ENCODE measurements around the gene ARMC10.
A peak's percentile ranks its signal among the peaks of the same experiment; 100 is the strongest.
"Not testable (repeated sequence)": the region's sequence is repeated elsewhere in the genome, so short reads cannot be mapped to it uniquely, and the experiment has no call there.

The ARMC10 gene

DNA sequence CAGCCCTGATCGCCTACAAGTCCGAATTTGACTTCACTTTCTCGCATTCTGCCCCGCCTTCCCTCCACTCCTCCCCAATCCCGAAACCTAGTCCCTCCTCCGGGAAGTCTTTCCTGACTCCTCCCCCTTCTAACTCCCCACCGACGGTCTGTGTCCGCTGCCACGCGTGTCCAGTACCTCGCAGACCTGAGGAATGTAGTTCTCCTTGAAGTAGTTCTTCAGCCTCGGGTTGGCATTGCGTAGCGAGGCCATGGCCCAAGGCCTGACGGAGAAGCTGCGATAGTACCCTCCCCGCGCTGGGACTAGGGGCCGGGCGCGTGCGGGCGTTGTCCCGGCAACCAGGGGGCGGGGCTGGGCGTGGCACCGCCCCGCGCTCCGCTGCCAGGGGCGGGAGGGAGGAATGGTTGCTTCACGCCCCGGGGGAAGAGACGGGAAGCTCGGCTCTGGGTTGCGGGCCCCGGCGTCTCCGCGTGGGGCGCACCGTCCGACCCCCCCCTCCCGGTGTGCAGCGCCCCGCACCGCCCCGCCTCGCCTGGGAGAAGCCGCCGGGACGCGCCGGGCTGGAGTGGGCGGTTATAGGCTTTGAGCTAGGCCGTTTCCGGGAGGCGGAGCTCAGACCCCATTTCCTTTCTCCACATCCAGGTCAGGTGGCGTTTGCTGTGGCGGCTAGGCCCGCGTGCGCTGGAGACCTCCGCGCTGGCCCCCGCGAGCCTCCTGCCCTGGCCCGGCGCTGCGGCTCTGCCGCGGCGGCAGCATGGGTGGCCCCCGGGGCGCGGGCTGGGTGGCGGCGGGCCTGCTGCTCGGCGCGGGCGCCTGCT is at the start of gene ARMC10, which contains the start of gene FBXL13:
Gene ARMC10 (plus strand): TSS at position 622 of the 818 bp plus-strand sequence. CDS start 133 bp downstream, at position 755.
Gene FBXL13 (minus strand): TSS at position 278 of the 818 bp plus-strand sequence.
- in situ Hi-C loops (cut with MboI; ENCODE audit: low pct_unique_long_range_greater_than_20kb, low sequenced_read_pairs): loop anchor here (25.0 kb wide), 1 partner anchor 312 kb away; no protein-coding TSS in a partner anchor
- peak; percentile 96 for DNase-seq

DNA sequence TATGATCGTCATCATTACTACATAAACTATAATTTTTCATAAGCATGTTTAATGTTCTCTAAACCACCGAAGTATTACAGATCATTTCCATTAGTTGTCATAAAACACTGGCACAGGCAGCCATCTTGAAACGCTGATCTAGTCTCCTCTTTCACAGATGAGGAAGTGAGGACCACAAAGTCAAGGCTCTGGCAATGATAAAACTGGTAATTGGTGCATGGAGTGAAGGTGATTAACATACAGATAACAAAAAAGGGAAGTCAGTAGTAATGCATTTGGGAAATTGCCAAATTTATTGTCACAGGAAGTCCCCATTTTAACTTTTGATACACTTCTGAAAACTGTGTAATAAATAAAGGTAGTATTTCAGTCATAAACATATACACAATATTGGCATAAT is 49.6 kb upstream of the ARMC10 start:
- in situ Hi-C loops (cut with MboI; ENCODE audit: low pct_unique_long_range_greater_than_20kb, low sequenced_read_pairs): no loop called here
- DNase-seq: peak; percentile 95

DNA sequence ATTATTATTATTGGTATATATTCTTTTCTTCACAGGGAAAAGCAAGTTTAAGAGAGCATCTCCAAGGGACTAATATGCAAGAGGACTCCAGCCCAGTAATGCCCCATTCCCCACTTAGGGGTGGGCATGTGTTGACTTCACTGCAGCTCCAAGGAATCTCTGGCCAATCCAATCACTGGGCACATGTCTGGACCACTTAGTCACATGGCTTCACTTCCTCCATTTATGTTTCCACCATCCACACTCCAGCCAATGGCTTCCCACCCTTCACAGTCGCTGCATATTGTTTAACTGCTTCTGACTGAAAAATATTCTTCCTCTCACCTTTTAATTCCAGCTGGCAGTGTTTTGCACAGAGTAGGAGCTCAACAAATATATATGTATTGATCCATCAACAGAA is 43.9 kb upstream of the ARMC10 start:
- no peak for DNase-seq
- in situ Hi-C loops (cut with MboI; ENCODE audit: low pct_unique_long_range_greater_than_20kb, low sequenced_read_pairs): no loop called here

DNA sequence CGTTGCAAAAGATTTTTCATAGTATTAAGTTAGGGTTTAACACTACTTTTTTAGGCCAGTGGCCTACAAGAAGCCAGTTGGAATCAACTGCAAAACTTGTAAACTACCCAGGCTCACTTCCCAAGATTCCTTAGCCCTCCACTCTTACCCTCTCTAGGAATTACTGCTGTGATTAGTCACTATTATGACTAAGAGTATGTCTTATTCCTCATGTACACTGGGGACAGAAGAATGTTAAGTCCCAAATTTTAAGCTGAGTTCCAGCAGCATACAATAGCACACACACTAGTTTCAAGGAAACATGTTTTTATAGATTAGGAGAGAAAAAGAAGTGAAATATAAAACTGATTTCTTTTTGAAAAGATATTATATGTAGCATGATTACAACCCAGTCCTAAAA is 43.2 kb upstream of the ARMC10 start:
- in situ Hi-C loops (cut with MboI; ENCODE audit: low pct_unique_long_range_greater_than_20kb, low sequenced_read_pairs): no loop called here
- DNase-seq: no peak

DNA sequence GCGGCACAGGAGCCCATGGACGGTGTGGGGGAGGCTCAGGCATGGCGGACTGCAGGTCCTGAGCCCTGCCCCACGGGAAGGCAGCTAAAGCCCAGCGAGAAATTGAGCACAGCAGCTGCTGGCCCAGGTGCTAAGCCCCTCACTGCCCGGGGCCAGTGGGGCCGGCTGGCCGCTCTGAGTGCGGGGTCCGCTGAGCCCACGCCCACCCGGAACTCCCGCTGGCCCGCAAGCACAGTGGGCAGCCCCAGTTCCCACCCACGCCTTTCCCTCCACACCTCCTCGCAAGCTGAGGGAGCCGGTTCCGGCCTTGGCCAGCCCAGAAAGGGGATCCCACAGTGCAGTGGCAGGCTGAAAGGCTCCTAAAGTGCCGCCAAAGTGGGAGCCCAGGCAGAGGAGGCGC is 40.6 kb upstream of the ARMC10 start:
- in situ Hi-C loops (cut with MboI; ENCODE audit: low pct_unique_long_range_greater_than_20kb, low sequenced_read_pairs); DNase-seq: not testable (repeated sequence)

DNA sequence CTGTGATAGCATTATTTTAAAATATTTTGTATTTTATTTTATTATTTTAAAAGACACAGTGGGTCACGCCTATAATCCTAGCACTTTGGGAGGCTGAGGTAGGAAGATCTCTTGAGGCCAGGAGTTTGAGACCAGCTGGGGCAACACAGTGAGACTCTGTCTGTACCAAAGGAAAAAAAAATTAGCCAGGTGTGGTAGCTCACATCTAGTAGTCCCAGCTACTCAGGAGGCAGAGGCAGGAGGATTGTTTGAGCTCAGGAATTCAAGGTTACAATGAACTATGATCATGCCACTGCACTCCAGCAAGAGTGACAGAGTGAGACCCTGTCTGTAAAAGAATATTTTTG is 37.5 kb upstream of the ARMC10 start:
- DNase-seq: no peak

DNA sequence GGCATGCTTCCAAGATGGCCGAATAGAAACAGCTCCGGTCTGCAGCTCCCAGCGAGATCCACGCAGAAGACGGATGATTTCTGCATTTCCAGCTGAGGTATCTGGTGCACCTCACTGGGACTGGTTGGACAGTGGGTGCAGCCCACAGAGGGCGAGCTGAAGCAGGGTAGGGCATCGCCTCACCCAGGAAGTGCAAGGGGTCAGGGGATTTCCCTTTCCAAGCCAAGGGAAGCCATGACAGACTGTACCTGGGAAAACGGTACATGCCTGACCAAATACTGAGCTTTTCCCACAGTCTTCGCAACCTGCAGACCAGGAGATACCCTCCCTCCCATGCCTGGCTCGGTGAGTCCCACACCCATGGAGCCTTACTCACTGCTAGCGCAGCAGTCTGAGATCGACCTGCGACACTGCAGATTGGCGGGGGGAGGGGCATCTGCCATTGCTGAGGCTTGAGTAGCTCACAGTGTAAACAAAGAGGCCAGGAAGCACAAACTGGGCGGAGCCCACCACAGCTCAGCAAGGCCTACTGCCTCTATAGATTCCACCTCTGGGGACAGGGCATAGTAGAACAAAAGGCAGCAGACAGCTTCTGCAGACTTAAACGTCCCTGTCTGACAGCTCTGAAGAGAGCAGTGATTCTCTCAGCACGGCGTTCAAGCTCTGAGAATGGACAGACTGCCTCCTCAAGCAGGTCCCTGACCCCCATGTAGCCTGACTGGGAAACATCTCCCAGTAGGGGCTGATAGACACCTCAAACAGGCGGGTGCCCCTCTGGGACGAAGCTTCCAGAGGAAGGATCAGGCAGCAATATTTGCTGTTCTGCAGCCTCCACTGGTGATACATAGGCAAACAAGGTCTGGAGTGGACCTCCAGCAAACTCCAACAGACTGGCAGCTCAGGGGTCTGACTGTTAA is 36.9 kb upstream of the ARMC10 start:
- in situ Hi-C loops (cut with MboI; ENCODE audit: low pct_unique_long_range_greater_than_20kb, low sequenced_read_pairs); DNase-seq: not testable (repeated sequence)

More for the DNA sequence above, 37.5 kb upstream of the ARMC10 start:
- in situ Hi-C loops (cut with MboI; ENCODE audit: low pct_unique_long_range_greater_than_20kb, low sequenced_read_pairs): no loop called here

DNA sequence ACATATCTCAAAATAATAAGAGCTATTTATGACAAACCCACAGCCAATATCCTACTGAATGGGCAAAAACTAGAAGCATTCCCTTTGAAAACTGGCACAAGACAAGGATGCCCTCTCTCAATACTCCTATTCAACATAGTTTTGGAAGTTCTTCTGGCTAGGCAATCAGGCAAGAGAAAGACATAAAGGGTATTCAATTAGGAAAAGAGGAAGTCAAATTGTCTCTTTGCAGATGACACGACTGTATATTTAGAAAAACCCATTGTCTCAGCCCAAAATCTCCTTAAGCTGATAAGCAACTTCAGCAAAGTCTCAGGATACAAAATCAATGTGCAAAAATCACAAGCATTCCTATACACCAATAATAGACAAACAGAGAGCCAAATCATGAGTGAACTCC is 33.1 kb upstream of the ARMC10 start:
- DNase-seq; in situ Hi-C loops (cut with MboI; ENCODE audit: low pct_unique_long_range_greater_than_20kb, low sequenced_read_pairs): not testable (repeated sequence)

DNA sequence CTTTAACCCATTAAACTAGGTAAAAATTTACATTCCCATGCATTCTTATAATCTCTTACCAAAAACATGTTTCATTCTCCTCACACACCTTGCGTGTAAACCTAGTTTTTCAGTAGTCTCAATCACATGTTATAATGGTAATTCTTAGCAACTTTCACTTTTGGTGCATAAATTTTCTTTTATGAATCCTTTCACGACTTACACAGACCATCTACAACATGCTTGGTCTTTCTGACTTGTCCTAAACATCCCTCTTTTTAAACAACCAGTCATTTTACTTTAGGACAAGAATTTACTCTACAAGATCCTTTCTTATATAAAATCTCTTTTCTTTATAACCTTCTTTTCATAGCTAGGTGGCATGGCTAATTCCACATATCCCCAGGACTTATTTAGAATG is 26.1 kb upstream of the ARMC10 start:
- in situ Hi-C loops (cut with MboI; ENCODE audit: low pct_unique_long_range_greater_than_20kb, low sequenced_read_pairs): no loop called here
- no peak for DNase-seq

DNA sequence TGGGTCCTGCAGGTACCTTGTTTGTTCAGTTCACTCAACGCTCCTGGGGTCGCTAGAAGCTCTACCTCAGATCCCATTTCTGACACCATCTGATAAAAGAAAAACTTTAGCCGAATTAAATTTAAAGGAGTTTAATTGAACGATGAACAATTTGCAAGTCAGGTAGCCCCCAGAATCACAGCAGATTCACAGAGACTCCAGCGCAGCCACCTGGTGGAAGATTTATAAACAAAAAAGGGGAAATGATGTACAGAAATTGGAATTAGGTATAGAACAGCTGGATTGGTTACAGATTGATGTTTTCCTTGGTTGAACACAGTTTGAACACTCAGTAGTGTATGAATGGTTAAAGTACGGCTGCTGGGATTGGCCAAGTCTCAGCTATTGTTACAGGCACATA is 23.4 kb upstream of the ARMC10 start:
- no peak for DNase-seq
- in situ Hi-C loops (cut with MboI; ENCODE audit: low pct_unique_long_range_greater_than_20kb, low sequenced_read_pairs): loop anchor here (25.0 kb wide), 1 partner anchor 289 kb away; no protein-coding TSS in a partner anchor

DNA sequence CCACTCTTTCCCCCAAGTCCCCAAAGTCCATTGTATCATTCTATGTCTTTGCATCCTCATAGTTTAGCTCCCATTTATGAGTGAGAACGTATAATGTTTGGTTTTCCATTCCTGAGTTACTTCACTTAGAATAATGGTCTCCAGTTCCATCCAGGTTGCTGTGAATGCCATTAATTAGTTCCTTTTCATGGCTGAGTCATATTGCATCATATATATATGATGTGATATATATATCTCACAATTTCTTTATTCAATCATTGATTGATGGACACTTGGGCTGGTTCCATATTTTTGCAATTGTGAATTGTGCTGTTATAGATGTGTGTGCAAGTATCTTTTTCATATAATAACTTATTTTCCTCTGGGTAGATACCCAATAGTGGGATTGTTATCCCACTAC is 18.9 kb upstream of the ARMC10 start:
- in situ Hi-C loops (cut with MboI; ENCODE audit: low pct_unique_long_range_greater_than_20kb, low sequenced_read_pairs): loop anchor here (25.0 kb wide), 1 partner anchor 294 kb away; no protein-coding TSS in a partner anchor
- DNase-seq: not testable (repeated sequence)

DNA sequence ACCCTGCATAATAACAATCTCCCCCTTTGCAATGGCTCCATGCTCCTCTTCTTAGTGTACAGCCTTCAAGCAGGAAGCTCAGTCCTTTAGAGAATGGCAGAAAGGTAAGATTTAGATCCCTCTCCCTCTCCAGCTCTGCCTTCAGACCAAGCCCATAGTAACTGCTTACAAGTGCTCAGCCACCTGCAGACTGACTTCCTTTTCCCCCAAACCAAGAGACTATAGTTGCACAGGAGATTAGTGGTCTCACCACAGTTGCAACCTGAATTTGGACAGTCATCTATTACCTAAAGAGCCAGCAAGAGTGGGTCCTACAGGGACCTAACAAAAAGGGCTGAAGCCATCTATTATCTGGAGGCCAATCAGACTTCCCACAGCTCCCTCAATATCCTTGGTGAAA is 16.8 kb upstream of the ARMC10 start:
- in situ Hi-C loops (cut with MboI; ENCODE audit: low pct_unique_long_range_greater_than_20kb, low sequenced_read_pairs): loop anchor here (25.0 kb wide), 1 partner anchor 296 kb away; no protein-coding TSS in a partner anchor
- no peak for DNase-seq

DNA sequence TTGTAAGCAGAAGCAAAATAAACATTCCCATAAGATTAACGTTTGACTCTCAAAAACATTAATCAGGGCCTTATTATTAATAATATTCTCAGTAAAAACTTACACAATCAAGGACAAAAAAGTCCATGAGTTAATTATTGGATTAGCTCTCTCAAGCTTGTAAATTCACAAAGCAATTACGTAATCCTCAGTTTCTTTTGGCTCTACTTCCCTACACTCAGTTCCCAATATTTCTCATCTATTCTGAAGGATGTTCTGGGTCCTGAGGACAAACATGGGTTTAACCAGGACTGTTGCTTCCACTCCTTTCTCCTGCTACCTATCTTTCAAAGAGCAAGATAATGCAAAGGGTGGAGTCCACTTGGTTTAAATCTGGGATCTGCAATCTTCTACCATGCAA is 15.5 kb upstream of the ARMC10 start:
- no peak for DNase-seq

DNA sequence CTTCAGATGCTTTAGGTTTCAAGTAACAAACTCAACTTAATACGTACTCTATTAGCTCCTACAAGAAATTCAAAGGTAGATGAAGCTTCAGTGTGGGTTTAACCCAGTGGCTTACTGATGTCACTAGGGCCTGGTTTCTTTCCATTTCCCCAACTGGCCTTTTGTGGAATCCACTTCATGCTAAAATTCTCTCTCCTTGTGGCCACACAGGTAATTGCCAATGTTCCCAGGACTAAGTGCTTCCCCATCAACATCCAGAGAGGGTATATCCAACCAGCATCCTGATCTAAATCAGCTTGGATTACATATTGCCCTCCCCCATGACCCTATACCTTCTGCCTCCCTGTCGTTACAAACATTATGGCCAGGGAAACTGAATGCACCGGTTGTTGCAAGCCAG is 11.0 kb upstream of the ARMC10 start:
- in situ Hi-C loops (cut with MboI; ENCODE audit: low pct_unique_long_range_greater_than_20kb, low sequenced_read_pairs): loop anchor here (25.0 kb wide), 1 partner anchor 302 kb away; no protein-coding TSS in a partner anchor
- DNase-seq: no peak

More for the DNA sequence above, 15.5 kb upstream of the ARMC10 start:
- in situ Hi-C loops (cut with MboI; ENCODE audit: low pct_unique_long_range_greater_than_20kb, low sequenced_read_pairs): loop anchor here (25.0 kb wide), 1 partner anchor 297 kb away; no protein-coding TSS in a partner anchor

DNA sequence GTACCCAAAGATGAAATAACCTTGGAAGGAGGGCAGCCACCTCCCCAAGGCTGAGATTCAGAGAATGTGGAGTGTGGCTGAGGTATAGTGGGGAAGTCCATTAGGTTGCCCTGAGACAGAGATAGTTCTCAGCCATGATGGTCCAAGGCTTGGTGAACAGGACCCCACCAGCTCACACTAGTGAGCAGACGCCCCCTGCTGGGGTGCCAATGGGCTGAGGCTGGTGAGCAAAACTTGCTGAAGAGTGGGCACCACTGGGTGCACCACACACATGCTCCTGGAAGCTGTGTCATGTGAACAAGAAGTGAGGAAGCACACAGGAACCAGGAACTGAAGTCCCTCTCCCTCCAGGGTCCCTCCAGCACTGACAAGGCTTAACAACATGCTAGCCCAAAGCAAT is 9.3 kb upstream of the ARMC10 start:
- in situ Hi-C loops (cut with MboI; ENCODE audit: low pct_unique_long_range_greater_than_20kb, low sequenced_read_pairs): loop anchor here (25.0 kb wide), 1 partner anchor 303 kb away; no protein-coding TSS in a partner anchor
- DNase-seq: peak; percentile 74

DNA sequence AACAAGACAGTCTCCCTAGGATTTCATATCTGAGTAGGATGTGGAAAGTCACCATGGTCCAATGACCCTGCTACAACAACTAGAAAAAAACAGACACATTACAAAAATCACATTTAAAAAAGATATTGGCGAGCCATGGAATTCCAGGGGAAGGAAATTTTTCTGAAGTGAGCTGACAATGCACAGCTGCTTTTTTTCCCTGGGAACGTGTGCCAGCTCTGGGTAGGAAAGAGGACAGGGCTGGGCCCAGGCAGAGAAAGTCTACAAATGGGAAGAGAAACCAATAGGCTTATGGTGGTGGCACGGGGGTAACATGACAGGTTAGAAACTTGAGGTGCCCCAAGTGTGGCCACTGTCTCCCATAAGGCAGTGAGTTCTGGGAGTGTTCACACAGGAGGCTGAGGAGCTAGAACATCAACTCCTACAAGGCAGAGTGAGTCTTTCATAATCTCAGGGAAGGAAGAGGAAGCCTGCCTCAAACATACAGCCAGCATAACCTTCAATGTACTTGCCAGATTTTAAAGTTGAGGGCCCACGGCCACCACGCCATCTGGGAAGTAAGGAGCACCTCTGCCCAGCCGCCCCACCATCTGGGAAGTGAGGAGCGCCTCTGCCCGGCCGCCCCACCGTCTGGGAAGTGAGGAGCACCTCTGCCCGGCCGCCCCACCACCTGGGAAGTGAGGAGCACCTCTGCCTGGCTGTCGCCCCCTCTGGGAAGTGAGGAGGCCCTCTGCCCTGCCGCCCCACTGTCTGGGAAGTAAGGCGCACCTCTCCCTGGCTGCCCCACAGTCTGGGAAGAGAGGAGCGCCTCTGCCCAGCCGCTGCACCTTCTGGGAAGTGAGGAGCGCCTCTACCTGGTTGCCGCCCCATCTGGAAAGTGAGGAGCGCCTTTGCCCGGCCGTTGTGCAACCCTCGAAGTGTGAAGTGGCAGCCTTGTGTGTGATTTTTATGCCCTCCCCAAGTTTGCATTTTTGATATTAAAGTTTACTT is 6.2 kb upstream of the ARMC10 start:
- in situ Hi-C loops (cut with MboI; ENCODE audit: low pct_unique_long_range_greater_than_20kb, low sequenced_read_pairs): loop anchor here (25.0 kb wide), 1 partner anchor 306 kb away; no protein-coding TSS in a partner anchor
- DNase-seq: no peak

DNA sequence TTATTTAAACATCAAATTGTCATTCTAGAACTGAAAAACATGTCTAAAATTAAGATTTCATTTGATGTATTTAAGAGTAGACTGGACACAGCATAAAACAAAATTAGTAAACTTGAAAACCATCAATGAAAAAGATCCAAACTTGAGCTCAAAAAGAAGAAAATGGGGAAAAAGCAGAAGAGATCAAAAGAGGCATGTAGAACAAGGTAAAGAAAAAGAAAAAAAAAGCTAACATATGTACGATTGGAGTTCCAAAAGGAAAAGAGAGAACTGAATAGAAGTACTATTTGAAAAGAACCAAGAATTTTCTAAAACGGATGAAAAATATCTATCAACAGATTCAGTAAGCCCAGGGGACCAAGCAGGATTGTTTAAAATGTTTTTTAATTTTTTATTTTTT is 3.9 kb upstream of the ARMC10 start:
- DNase-seq: no peak
- in situ Hi-C loops (cut with MboI; ENCODE audit: low pct_unique_long_range_greater_than_20kb, low sequenced_read_pairs): loop anchor here (25.0 kb wide), 1 partner anchor 309 kb away; no protein-coding TSS in a partner anchor

DNA sequence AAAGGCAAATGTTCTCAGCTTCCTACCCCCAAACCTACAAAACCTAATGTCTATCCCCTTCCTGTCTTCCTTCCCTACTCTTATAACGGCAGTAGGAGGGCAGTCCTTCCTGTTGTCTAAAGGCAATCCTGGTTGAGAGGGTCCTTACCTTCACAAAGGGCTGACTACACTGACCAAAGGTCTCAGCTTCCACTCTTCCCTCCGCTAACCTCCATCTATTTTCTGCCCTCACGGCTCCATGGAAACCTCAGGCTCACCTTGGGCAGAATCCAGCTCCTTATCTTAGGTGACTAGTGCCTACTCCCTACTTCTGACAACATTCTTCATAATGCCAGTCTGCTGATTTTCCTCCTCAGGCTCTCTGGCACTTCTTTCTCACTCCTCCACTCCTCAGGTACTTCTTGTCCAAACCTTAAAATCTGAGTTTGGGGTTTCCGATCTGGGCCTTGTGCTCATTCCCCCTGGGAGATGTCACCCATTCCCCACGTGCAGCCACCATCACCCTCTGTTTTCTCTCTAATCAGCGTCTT is 886 bp upstream of the ARMC10 start:
- DNase-seq: no peak
- in situ Hi-C loops (cut with MboI; ENCODE audit: low pct_unique_long_range_greater_than_20kb, low sequenced_read_pairs): loop anchor here (25.0 kb wide), 1 partner anchor 312 kb away; no protein-coding TSS in a partner anchor
